AG04450 (cell line): ENCODE results near the gene ARL15. TPM values are rescaled to one million over a fixed set of nuclear protein-coding genes. Genes with fewer than 3 reads are reported as not detected.

Source experiments
- CTCF ChIA-PET: fragments of 300-600, 350-600 bp; formaldehyde crosslinking; extraction: SDS; loops from one replicate; lab custom pipeline; 2022; ENCODE audit warnings: antibody characterized with exemption, inconsistent platforms; lab: Charles Lee
- POLR2A ChIA-PET: fragments of 350-600 bp; formaldehyde crosslinking; extraction: SDS; loops from one replicate; lab custom pipeline; 2021; ENCODE audit warnings: antibody characterized with exemption, inconsistent platforms; lab: Yijun Ruan, JAX
- DNase-seq: peaks from one replicate; pipeline ENCODE4 v3.0.0-alpha.2; 2011; ENCODE audit warnings: low read depth, low spot score
- H3K27ac ChIP-seq: one replicate; pipeline ENCODE4 v1.5.1; 2012; ENCODE audit warnings: low read depth, low read length, control low read depth
- H3K27me3 ChIP-seq: one replicate; pipeline ENCODE4 v1.6.0; 2012; ENCODE audit warnings: low read length; ENCODE audit not compliant: control insufficient read depth, insufficient read depth
- H3K4me3 ChIP-seq: 2 replicates; pipeline ENCODE4 v1.5.1; 2011; ENCODE audit warnings: mild to moderate bottlenecking, low read depth, low read length, control low read depth
- H3K9me3 ChIP-seq: 2 replicates; pipeline ENCODE4 v1.5.1; 2012; ENCODE audit warnings: low read length; ENCODE audit not compliant: control insufficient read depth, insufficient read depth
- polyA plus RNA-seq: library from polyadenylated mRNA; depleted of rRNA; stranded (reverse); fragments of >200 nt; gene quantifications from 2 replicates; pipeline ENCODE4 v1.2.3, GENCODE V29; 2011
- TF ChIP-seq, protein P1 (sequence below): IDR thresholded peaks from 2 replicates; pipeline ENCODE4 v1.5.1; 2011; ENCODE audit warnings: low read depth, low read length, control low read depth, inconsistent platforms

ARL15 gene
- polyA plus RNA-seq, 1 experiment: 16.0 TPM

DNA sequence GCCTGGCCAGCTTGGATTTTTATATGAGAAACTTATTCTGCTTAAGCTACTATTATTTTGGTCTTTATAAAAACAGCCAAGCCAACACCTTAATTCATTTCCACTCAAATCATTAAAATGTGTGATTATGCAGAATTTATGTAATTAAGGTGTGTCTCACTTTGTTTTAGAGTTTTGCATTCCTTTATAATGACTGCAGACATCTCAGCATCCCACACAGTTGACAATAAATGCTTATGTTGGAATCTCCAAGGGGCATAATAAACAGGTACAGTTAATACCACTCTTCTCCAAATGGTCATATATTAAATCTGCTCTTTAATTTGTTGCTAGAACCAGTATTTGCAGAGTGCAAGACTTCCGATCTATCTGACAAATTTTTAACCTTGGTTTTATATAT is 34.3 kb downstream of the ARL15 start:
- POLR2A ChIA-PET: no interaction called here
- no peak for DNase-seq

DNA sequence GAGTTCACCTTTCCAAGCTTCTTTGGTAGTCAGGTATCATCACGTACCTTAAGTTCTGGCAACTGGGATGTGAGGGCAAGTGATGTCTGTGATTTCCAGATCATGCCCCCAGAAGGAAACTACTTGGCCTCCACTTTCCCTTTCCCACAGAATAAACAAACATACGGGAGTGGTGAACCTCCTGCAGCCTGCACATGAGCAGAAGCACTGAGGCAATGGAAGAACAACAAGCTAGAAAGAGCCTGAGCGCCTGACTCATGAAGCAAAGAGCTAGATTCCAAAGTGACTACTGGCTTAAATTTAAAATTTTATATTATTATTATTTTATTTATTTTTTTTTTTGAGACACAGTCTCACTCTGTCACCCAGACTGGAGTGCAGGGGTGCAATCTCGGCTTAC is 35.0 kb downstream of the ARL15 start:
- no peak overlapping the region for H3K27ac ChIP-seq
- no peak for DNase-seq
- H3K4me3 ChIP-seq: no peak overlapping the region
- TF ChIP-seq, protein P1, sequence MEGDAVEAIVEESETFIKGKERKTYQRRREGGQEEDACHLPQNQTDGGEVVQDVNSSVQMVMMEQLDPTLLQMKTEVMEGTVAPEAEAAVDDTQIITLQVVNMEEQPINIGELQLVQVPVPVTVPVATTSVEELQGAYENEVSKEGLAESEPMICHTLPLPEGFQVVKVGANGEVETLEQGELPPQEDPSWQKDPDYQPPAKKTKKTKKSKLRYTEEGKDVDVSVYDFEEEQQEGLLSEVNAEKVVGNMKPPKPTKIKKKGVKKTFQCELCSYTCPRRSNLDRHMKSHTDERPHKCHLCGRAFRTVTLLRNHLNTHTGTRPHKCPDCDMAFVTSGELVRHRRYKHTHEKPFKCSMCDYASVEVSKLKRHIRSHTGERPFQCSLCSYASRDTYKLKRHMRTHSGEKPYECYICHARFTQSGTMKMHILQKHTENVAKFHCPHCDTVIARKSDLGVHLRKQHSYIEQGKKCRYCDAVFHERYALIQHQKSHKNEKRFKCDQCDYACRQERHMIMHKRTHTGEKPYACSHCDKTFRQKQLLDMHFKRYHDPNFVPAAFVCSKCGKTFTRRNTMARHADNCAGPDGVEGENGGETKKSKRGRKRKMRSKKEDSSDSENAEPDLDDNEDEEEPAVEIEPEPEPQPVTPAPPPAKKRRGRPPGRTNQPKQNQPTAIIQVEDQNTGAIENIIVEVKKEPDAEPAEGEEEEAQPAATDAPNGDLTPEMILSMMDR: no peak
- no peaks in the 10 kb centered on the region for H3K9me3 ChIP-seq
- no peaks in the 10 kb centered on the region for H3K27me3 ChIP-seq
- POLR2A ChIA-PET: interaction anchor here (1.1 kb wide), 1 partner anchor 35 kb away, joined by 4 read pairs; the partner anchor contains the start of gene ARL15
- CTCF ChIA-PET: interaction anchor here (0.8 to 1.5 kb wide), 3 partner anchors 31 to 144 kb away, joined by 3 to 5 read pairs (median 4); no protein-coding TSS in a partner anchor

More for the DNA sequence above, 34.3 kb downstream of the ARL15 start:
- CTCF ChIA-PET: interaction anchor here (1.3 to 1.5 kb wide), 2 partner anchors 32 to 143 kb away, joined by 3 to 5 read pairs; no protein-coding TSS in a partner anchor
- no peak overlapping the region for H3K27ac ChIP-seq
- no peaks in the 10 kb centered on the region for H3K27me3 ChIP-seq
- H3K9me3 ChIP-seq: no peaks in the 10 kb centered on the region
- TF ChIP-seq, protein P1: no peak
- H3K4me3 ChIP-seq: no peak overlapping the region

DNA sequence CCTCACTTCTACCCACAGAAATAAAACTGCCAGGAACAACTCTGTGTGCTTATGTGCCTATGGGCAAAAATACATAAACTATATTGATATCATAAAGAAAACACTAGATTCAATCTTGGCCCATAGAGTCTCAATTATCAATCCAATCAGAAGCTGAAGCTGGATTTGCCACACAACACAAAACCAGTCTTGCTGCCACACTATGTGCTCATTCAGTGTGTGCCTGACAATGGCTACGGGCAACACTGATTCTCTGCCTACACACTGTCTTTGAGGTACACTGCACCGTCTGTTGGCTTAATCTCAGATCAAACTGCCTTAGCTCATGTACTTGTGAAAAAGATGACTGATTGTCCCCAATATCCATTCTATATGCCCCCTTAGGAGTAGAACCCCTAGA is 35.4 kb downstream of the ARL15 start:
- POLR2A ChIA-PET: interaction anchor here (1.1 kb wide), 1 partner anchor 35 kb away, joined by 4 read pairs; the partner anchor contains the start of gene ARL15
- CTCF ChIA-PET: interaction anchor here (0.8 to 1.5 kb wide), 3 partner anchors 31 to 144 kb away, joined by 3 to 5 read pairs (median 4); no protein-coding TSS in a partner anchor
- TF ChIP-seq, protein P1: no peak

DNA sequence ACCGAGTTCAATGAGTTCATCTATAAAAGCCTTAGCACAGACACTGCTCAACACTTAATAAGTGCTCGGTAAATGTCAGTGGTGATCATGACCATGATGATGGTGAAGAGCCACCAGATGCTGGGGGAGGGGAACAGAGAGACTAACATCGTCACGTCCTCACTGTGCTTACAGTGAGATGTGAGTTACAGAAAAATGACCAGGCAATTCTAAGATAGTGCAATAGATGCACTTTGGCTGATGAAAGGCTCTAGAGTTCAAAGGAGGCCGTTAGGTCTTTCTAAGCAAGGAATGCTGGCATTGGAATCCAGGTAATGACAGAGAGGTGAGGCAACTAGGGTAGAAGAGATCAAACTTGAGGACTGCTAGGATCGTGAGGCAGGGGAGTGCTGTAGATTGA is 36.7 kb downstream of the ARL15 start:
- DNase-seq: no peak
- Histone ChIP-seq H3K27ac (no peak overlapping the region), H3K9me3 (no peaks in the 10 kb centered on the region), H3K27me3 (no peaks in the 10 kb centered on the region), H3K4me3 (no peak overlapping the region)
- ChIA-PET CTCF (no interaction called here), POLR2A (no interaction called here)
- TF ChIP-seq, protein P1: no peak

More for the DNA sequence above, 35.4 kb downstream of the ARL15 start:
- DNase-seq: no peak
- no peaks in the 10 kb centered on the region for H3K9me3 ChIP-seq
- H3K27me3 ChIP-seq: no peaks in the 10 kb centered on the region
- no peak overlapping the region for H3K27ac ChIP-seq
- no peak overlapping the region for H3K4me3 ChIP-seq

DNA sequence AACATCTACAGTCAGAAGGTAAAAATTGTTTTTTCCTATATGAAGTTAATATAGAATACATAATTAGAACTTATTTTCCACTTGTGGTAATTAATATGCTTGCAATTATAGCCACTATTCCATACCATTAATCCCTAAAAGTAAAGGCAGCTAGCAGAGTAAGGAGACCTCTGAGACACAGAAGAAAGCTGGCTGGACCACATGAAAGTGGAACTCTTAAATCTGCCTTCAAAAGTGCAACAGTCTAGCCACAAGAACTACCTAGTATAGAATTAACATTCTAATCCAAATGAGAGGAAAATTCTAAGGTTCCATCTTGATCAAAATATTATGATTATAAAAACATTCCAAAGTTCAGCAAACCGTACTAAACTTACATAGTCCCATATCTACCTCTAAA is 37.6 kb downstream of the ARL15 start:
- Histone ChIP-seq H3K9me3 (no peaks in the 10 kb centered on the region), H3K4me3 (no peak overlapping the region), H3K27me3 (no peaks in the 10 kb centered on the region), H3K27ac (no peak overlapping the region)
- DNase-seq: no peak
- POLR2A ChIA-PET: no interaction called here
- CTCF ChIA-PET: interaction anchor here (1.2 kb wide), 1 partner anchor 29 kb away, joined by 6 read pairs; no protein-coding TSS in a partner anchor
- TF ChIP-seq, protein P1: no peak
